ENCODE data around the gene COLGALT1.

Gene COLGALT1

DNA sequence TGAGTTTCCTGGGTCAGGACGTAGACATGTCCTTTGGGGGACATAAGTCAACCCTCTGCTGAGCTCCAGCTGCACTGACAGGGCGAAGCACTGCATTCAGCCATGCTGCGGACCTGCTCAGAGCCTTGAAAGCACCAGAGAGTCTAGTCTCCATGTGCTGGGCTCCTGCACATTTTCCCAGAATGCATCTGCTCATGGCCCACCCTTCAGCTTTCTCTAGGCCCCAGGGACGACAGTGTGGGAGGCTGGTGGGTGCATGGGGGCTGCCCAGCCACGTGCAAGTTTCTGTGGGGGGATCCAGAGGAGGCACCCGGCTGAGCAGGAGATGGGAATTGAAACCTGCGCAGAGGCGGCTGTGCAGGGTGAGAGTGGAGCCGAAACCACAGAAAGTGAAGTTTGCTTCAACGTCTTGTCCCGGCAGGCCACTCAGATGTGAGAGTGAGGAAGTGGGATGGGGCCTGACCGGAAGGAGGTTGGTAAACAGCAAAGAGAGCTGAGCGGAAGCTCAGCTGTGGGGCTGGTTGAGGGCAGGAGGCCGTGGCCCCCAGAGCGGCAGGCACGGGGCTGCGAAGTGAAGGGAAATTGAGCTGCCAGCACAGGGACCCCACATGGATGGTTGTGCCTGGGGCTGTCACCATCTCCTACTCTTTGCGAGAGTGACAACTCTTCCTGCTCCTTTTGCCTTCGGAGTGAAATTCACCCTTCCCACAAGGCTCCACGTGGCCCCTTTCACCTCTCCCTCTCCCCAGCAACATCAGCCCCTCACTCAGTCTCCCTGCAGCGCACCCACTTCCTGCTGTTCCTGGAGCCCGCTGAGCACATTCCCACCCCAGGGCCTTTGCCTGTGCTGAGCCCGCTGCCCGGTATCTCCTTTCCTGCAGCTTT lies 32.2 kb upstream of the COLGALT1 start:
- H3K4me1 ChIP-seq (ENCODE audit: control insufficient read depth in 1 of 2, insufficient read depth in 2 of 2, low read length in 2 of 2) = peaks cover 0 to 4% of the 10 kb centered on the region in 2 donors
- peaks cover 0 to 5% of the 10 kb centered on the region in 2 donors for H3K9me3 ChIP-seq (ENCODE audit: control insufficient read depth in 1 of 2, low read length in 2 of 2)
- H3K27ac ChIP-seq (ENCODE audit: low read length) = no peak overlapping the region
- H3K27me3 ChIP-seq (ENCODE audit: low read depth, low read length) = no peaks in the 10 kb centered on the region
- no peak overlapping the region for H3K4me3 ChIP-seq (ENCODE audit: low read depth in 1 of 2, low read length in 2 of 2)
- peaks cover 0 to 17% of the 10 kb centered on the region in 2 donors for H3K36me3 ChIP-seq (ENCODE audit: control insufficient read depth in 1 of 2, insufficient read depth in 2 of 2, low read length in 2 of 2)

GRCh38 chr19:17524651-17525050 lies 30.8 kb upstream of the COLGALT1 start:
- H3K4me3 ChIP-seq (ENCODE audit: low read depth in 1 of 2, low read length in 2 of 2) = no peak overlapping the region
- H3K27me3 ChIP-seq (ENCODE audit: low read depth, low read length) = peaks cover 5% of the 10 kb centered on the region
- H3K4me1 ChIP-seq (ENCODE audit: control insufficient read depth in 1 of 2, insufficient read depth in 2 of 2, low read length in 2 of 2) = peaks cover 0 to 4% of the 10 kb centered on the region in 2 donors
- peaks cover 0 to 6% of the 10 kb centered on the region in 2 donors for H3K36me3 ChIP-seq (ENCODE audit: control insufficient read depth in 1 of 2, insufficient read depth in 2 of 2, low read length in 2 of 2)
- H3K27ac ChIP-seq (ENCODE audit: low read length) = no peak overlapping the region
- H3K9me3 ChIP-seq (ENCODE audit: control insufficient read depth in 1 of 2, low read length in 2 of 2) = peaks cover 8 to 9% of the 10 kb centered on the region in 2 donors

GRCh38 chr19:17525141-17525540 lies 30.3 kb upstream of the COLGALT1 start:
- no peak overlapping the region for H3K27ac ChIP-seq (ENCODE audit: low read length)
- H3K9me3 ChIP-seq (ENCODE audit: control insufficient read depth in 1 of 2, low read length in 2 of 2) = peaks cover 8 to 9% of the 10 kb centered on the region in 2 donors
- peaks cover 5% of the 10 kb centered on the region for H3K27me3 ChIP-seq (ENCODE audit: low read depth, low read length)
- H3K4me1 ChIP-seq (ENCODE audit: control insufficient read depth in 1 of 2, insufficient read depth in 2 of 2, low read length in 2 of 2) = peaks cover 0 to 4% of the 10 kb centered on the region in 2 donors
- H3K36me3 ChIP-seq (ENCODE audit: control insufficient read depth in 1 of 2, insufficient read depth in 2 of 2, low read length in 2 of 2) = peaks cover 0 to 6% of the 10 kb centered on the region in 2 donors
- H3K4me3 ChIP-seq (ENCODE audit: low read depth in 1 of 2, low read length in 2 of 2) = no peak overlapping the region

DNA sequence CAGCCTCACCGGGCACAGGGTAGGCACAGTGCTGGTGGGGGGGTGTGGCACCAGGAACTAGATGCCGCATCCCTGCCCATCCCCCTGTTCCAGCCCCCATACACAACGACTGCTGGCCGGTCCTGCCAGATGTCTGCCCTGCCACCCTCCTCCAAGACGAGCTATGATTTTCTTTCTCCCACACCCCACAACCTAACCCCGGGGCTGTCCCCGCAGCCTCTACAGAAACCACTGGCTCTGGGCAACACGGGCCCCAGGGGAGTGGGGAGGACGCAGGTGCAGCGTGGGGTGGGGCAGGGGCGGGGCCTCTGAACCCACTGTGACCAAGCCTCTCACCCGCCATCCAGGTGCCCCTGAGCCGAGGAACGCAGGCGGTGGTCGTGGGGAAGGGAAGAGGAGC lies 28.5 kb upstream of the COLGALT1 start:
- H3K4me1 ChIP-seq (ENCODE audit: control insufficient read depth in 1 of 2, insufficient read depth in 2 of 2, low read length in 2 of 2) = peaks cover 0 to 4% of the 10 kb centered on the region in 2 donors
- no peaks in the 10 kb centered on the region for H3K36me3 ChIP-seq (ENCODE audit: control insufficient read depth in 1 of 2, insufficient read depth in 2 of 2, low read length in 2 of 2)
- peaks cover 8 to 9% of the 10 kb centered on the region in 2 donors for H3K9me3 ChIP-seq (ENCODE audit: control insufficient read depth in 1 of 2, low read length in 2 of 2)
- no peak overlapping the region for H3K27ac ChIP-seq (ENCODE audit: low read length)
- no peak overlapping the region for H3K4me3 ChIP-seq (ENCODE audit: low read depth in 1 of 2, low read length in 2 of 2)
- peaks cover 5% of the 10 kb centered on the region for H3K27me3 ChIP-seq (ENCODE audit: low read depth, low read length)

DNA sequence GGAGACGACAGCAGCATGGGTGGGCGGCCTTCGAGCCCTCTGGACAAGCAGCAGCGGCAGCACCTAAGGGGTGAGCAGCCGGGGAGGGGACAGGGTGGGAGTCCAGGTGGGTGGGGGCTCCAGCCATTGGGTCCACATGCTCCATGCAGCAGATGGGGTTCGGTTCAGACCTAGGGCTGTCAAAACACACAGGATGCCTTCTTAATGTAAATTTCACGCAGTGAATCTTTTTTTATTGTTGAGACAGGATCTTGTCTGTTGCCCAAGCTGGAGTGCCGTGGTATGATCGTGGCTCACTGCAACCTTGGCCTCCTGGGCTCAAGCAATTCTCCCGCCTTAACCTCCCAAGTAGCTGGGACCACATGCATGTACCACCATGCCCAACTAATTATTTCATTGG lies 28.1 kb upstream of the COLGALT1 start:
- Histone ChIP-seq H3K4me3 (ENCODE audit: low read depth in 1 of 2, low read length in 2 of 2) (no peak overlapping the region), H3K27ac (ENCODE audit: low read length) (no peak overlapping the region), H3K27me3 (ENCODE audit: low read depth, low read length) (peaks cover 5% of the 10 kb centered on the region), H3K4me1 (ENCODE audit: control insufficient read depth in 1 of 2, insufficient read depth in 2 of 2, low read length in 2 of 2) (peaks cover 0 to 4% of the 10 kb centered on the region in 2 donors), H3K9me3 (ENCODE audit: control insufficient read depth in 1 of 2, low read length in 2 of 2) (peaks cover 8 to 9% of the 10 kb centered on the region in 2 donors), H3K36me3 (ENCODE audit: control insufficient read depth in 1 of 2, insufficient read depth in 2 of 2, low read length in 2 of 2) (no peaks in the 10 kb centered on the region)

GRCh38 chr19:17528610-17529009 lies 26.8 kb upstream of the COLGALT1 start:
- H3K9me3 ChIP-seq (ENCODE audit: control insufficient read depth in 1 of 2, low read length in 2 of 2) = peaks cover 8 to 9% of the 10 kb centered on the region in 2 donors
- peaks cover 5% of the 10 kb centered on the region for H3K27me3 ChIP-seq (ENCODE audit: low read depth, low read length)
- H3K4me1 ChIP-seq (ENCODE audit: control insufficient read depth in 1 of 2, insufficient read depth in 2 of 2, low read length in 2 of 2) = no peaks in the 10 kb centered on the region
- H3K36me3 ChIP-seq (ENCODE audit: control insufficient read depth in 1 of 2, insufficient read depth in 2 of 2, low read length in 2 of 2) = no peaks in the 10 kb centered on the region
- no peak overlapping the region for H3K4me3 ChIP-seq (ENCODE audit: low read depth in 1 of 2, low read length in 2 of 2)
- H3K27ac ChIP-seq (ENCODE audit: low read length) = no peak overlapping the region

GRCh38 chr19:17529239-17530158 lies 25.9 kb upstream of the COLGALT1 start:
- H3K4me1 ChIP-seq (ENCODE audit: control insufficient read depth in 1 of 2, insufficient read depth in 2 of 2, low read length in 2 of 2) = no peaks in the 10 kb centered on the region
- peaks cover 8 to 9% of the 10 kb centered on the region in 2 donors for H3K9me3 ChIP-seq (ENCODE audit: control insufficient read depth in 1 of 2, low read length in 2 of 2)
- no peaks in the 10 kb centered on the region for H3K36me3 ChIP-seq (ENCODE audit: control insufficient read depth in 1 of 2, insufficient read depth in 2 of 2, low read length in 2 of 2)
- H3K4me3 ChIP-seq (ENCODE audit: low read depth in 1 of 2, low read length in 2 of 2) = no peak overlapping the region
- H3K27ac ChIP-seq (ENCODE audit: low read length) = no peak overlapping the region
- peaks cover 5% of the 10 kb centered on the region for H3K27me3 ChIP-seq (ENCODE audit: low read depth, low read length)

GRCh38 chr19:17530586-17530985 lies 24.9 kb upstream of the COLGALT1 start:
- Histone ChIP-seq H3K4me3 (ENCODE audit: low read depth in 1 of 2, low read length in 2 of 2) (no peak overlapping the region), H3K9me3 (ENCODE audit: control insufficient read depth in 1 of 2, low read length in 2 of 2) (peaks cover 8 to 9% of the 10 kb centered on the region in 2 donors)

GRCh38 chr19:17532116-17532515 lies 23.3 kb upstream of the COLGALT1 start:
- Histone ChIP-seq H3K36me3 (ENCODE audit: control insufficient read depth in 1 of 2, insufficient read depth in 2 of 2, low read length in 2 of 2) (no peaks in the 10 kb centered on the region), H3K4me1 (ENCODE audit: control insufficient read depth in 1 of 2, insufficient read depth in 2 of 2, low read length in 2 of 2) (no peaks in the 10 kb centered on the region), H3K4me3 (ENCODE audit: low read depth in 1 of 2, low read length in 2 of 2) (no peak overlapping the region), H3K9me3 (ENCODE audit: control insufficient read depth in 1 of 2, low read length in 2 of 2) (peaks cover 8 to 9% of the 10 kb centered on the region in 2 donors), H3K27me3 (ENCODE audit: low read depth, low read length) (peaks cover 5% of the 10 kb centered on the region), H3K27ac (ENCODE audit: low read length) (no peak overlapping the region)

More at GRCh38 chr19:17530586-17530985, 24.9 kb upstream of the COLGALT1 start:
- peaks cover 5% of the 10 kb centered on the region for H3K27me3 ChIP-seq (ENCODE audit: low read depth, low read length)
- no peaks in the 10 kb centered on the region for H3K4me1 ChIP-seq (ENCODE audit: control insufficient read depth in 1 of 2, insufficient read depth in 2 of 2, low read length in 2 of 2)
- H3K27ac ChIP-seq (ENCODE audit: low read length) = no peak overlapping the region
- H3K36me3 ChIP-seq (ENCODE audit: control insufficient read depth in 1 of 2, insufficient read depth in 2 of 2, low read length in 2 of 2) = no peaks in the 10 kb centered on the region

DNA sequence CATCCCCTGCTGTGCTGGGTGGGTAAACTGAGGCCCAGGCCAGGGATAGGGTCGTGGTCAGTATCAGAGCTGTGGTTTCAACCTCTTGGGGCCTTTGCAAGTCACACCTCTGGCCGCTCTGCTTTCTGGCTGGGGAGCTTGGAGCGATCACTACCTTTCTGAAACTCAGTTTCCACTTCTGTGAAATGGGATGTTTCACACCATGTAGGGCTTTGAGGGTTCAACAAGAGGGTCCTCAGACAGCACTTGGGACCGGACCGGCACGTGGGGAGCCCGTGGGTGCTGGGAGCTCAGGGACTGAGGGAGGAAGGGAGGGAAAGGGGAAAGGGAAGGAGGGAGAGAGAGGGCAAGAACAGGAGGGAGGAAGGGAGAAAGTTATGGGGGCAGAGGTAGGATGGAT lies 22.9 kb upstream of the COLGALT1 start:
- H3K27me3 ChIP-seq (ENCODE audit: low read depth, low read length) = peaks cover 5% of the 10 kb centered on the region
- no peaks in the 10 kb centered on the region for H3K36me3 ChIP-seq (ENCODE audit: control insufficient read depth in 1 of 2, insufficient read depth in 2 of 2, low read length in 2 of 2)
- no peaks in the 10 kb centered on the region for H3K4me1 ChIP-seq (ENCODE audit: control insufficient read depth in 1 of 2, insufficient read depth in 2 of 2, low read length in 2 of 2)
- H3K27ac ChIP-seq (ENCODE audit: low read length) = no peak overlapping the region
- peaks cover 8 to 9% of the 10 kb centered on the region in 2 donors for H3K9me3 ChIP-seq (ENCODE audit: control insufficient read depth in 1 of 2, low read length in 2 of 2)
- H3K4me3 ChIP-seq (ENCODE audit: low read depth in 1 of 2, low read length in 2 of 2) = no peak overlapping the region

- no peaks in the 10 kb centered on the region for H3K27me3 ChIP-seq (ENCODE audit: low read depth, low read length)
- H3K27ac ChIP-seq (ENCODE audit: low read length) = no peak overlapping the region
- no peaks in the 10 kb centered on the region for H3K9me3 ChIP-seq (ENCODE audit: control insufficient read depth in 1 of 2, low read length in 2 of 2)
- no peak overlapping the region for H3K4me3 ChIP-seq (ENCODE audit: low read depth in 1 of 2, low read length in 2 of 2)
- peaks cover 0 to 12% of the 10 kb centered on the region in 2 donors for H3K4me1 ChIP-seq (ENCODE audit: control insufficient read depth in 1 of 2, insufficient read depth in 2 of 2, low read length in 2 of 2)
- no peaks in the 10 kb centered on the region for H3K36me3 ChIP-seq (ENCODE audit: control insufficient read depth in 1 of 2, insufficient read depth in 2 of 2, low read length in 2 of 2)
Measured at GRCh38 chr19:17534767-17535166, 20.7 kb upstream of the COLGALT1 start.

All from muscle layer of duodenum (tissue), 2 donors.